ENCODE data around the gene UPK3A.

Gene UPK3A

DNA sequence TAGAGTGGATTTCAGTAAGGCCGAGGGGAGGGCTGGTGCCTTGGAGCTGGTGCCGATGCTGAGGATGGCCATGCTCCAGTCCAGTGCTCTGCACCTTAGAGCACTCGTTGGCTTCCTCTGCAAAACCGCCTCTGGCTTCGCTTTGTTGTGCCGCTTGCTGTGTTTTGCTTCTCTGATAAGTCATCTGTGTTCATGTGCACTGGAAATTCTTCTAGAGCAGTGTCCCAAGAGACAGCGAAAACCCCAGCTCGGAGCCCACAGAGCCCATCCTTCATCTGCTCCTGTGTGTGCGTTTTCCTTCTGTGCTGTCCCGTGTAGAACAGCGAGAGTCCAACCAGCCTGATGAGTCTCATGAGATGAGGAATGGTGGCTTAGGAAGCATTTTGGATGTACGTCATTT, 37.1 kb downstream of the UPK3A start:
- H3K79me2 ChIP-seq (ENCODE audit: insufficient read depth, low read length) = peaks cover 36% of the 10 kb centered on the region
- no peak for TF ChIP-seq EZH2 (IDR thresholded peaks at IDR 0.05; ENCODE audit: borderline replicate concordance, low read depth, low read length, severe bottlenecking)
- TF ChIP-seq, protein P1, sequence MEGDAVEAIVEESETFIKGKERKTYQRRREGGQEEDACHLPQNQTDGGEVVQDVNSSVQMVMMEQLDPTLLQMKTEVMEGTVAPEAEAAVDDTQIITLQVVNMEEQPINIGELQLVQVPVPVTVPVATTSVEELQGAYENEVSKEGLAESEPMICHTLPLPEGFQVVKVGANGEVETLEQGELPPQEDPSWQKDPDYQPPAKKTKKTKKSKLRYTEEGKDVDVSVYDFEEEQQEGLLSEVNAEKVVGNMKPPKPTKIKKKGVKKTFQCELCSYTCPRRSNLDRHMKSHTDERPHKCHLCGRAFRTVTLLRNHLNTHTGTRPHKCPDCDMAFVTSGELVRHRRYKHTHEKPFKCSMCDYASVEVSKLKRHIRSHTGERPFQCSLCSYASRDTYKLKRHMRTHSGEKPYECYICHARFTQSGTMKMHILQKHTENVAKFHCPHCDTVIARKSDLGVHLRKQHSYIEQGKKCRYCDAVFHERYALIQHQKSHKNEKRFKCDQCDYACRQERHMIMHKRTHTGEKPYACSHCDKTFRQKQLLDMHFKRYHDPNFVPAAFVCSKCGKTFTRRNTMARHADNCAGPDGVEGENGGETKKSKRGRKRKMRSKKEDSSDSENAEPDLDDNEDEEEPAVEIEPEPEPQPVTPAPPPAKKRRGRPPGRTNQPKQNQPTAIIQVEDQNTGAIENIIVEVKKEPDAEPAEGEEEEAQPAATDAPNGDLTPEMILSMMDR (IDR thresholded peaks at IDR 0.05; ENCODE audit: borderline replicate concordance, extremely low read depth, low read length, poor library complexity, severe bottlenecking) = no peak

DNA sequence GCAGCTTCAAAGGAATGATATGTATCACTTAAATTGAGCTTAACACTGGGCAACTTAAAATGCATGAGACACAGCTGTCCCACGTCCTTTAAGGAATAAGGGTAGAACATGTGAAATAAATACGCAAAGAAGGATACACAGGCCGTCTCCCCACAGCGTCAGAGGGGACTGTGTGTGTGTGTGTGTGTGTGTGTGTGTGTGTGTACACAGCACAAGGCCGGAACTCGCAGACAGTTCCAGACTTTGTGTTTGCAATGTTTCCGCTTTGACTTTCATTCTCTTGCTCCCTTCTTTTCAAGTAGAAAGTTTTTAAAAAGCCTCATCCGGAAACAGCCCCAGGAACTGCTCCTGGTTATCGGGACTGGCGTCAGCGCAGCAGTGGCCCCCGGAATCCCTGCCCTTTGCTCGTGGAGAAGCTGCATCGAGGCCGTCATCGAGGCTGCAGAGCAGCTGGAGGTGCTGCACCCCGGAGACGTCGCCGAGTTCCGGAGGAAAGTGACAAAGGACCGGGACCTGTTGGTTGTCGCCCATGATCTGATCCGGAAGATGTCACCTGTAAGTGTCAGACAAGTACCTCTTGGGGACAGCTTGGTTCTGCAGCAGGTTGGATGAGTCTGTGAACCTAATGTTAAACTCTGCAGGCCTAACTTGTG, 38.2 kb downstream of the UPK3A start:
- no peak for ATAC-seq (ENCODE audit: insufficient read depth, low read depth)
- no peak overlapping the region for H2AFZ ChIP-seq (ENCODE audit: low read depth, low read length)

More for the DNA sequence above, 37.1 kb downstream of the UPK3A start:
- H2AFZ ChIP-seq (ENCODE audit: low read depth, low read length) = no peak overlapping the region
- H3K36me3 ChIP-seq (ENCODE audit: insufficient read depth, low read length) = peaks cover 36% of the 10 kb centered on the region
- H4K20me1 ChIP-seq (ENCODE audit: insufficient read depth, low read length) = peaks cover 25% of the 10 kb centered on the region
- ATAC-seq (ENCODE audit: insufficient read depth, low read depth) (no peak), DNase-seq (no peak)
- no peak overlapping the region for H3K9ac ChIP-seq (ENCODE audit: low read depth, low read length)
- no peaks in the 10 kb centered on the region for H3K27me3 ChIP-seq (ENCODE audit: insufficient read depth, low read length, poor library complexity)
- no peak overlapping the region for H3K27ac ChIP-seq (ENCODE audit: low read length)
- H3K4me1 ChIP-seq (ENCODE audit: insufficient read depth, low read length) = peaks cover 24% of the 10 kb centered on the region
- no peak overlapping the region for H3K4me2 ChIP-seq (ENCODE audit: insufficient read depth, low read length)
- H3K9me3 ChIP-seq (ENCODE audit: insufficient read depth, low read length, severe bottlenecking) = no peaks in the 10 kb centered on the region
- H3K4me3 ChIP-seq (ENCODE audit: low read depth in 1 of 2, low read length in 2 of 2) = no peak overlapping the region

DNA sequence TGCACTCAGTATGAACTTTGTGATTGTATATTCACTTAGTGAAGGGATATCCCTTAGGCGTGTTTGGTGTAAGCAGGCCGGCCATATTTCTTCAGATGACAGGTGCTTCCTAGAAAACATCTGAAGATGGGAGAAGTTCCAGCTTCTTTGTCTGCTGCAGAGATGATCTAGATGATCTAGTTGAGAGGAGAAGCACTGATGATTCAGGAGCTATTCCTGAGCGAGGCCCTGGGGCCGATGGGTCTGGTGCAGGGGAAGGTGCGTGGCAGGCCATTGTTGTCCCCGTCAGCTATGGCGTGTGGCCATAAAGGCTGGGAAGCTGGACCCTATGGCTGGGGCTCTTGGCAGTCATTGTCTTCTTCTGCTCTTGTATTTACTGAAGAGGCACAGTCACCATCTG, 38.9 kb downstream of the UPK3A start:
- H2AFZ ChIP-seq (ENCODE audit: low read depth, low read length) = no peak overlapping the region
- peaks cover 25% of the 10 kb centered on the region for H3K79me2 ChIP-seq (ENCODE audit: insufficient read depth, low read length)
- DNase-seq (no peak), ATAC-seq (ENCODE audit: insufficient read depth, low read depth) (no peak)
- peaks cover 48% of the 10 kb centered on the region for H3K36me3 ChIP-seq (ENCODE audit: insufficient read depth, low read length)
- peaks cover 17% of the 10 kb centered on the region for H4K20me1 ChIP-seq (ENCODE audit: insufficient read depth, low read length)
- no peak overlapping the region for H3K4me2 ChIP-seq (ENCODE audit: insufficient read depth, low read length)
- H3K27ac ChIP-seq (ENCODE audit: low read length) = no peak overlapping the region
- no peak for TF ChIP-seq EZH2 (IDR thresholded peaks at IDR 0.05; ENCODE audit: borderline replicate concordance, low read depth, low read length, severe bottlenecking)
- TF ChIP-seq, protein P1 (IDR thresholded peaks at IDR 0.05; ENCODE audit: borderline replicate concordance, extremely low read depth, low read length, poor library complexity, severe bottlenecking) = no peak
- no peak overlapping the region for H3K4me3 ChIP-seq (ENCODE audit: low read depth in 1 of 2, low read length in 2 of 2)
- H3K27me3 ChIP-seq (ENCODE audit: insufficient read depth, low read length, poor library complexity) = no peaks in the 10 kb centered on the region
- H3K9me3 ChIP-seq (ENCODE audit: insufficient read depth, low read length, severe bottlenecking) = no peaks in the 10 kb centered on the region
- H3K9ac ChIP-seq (ENCODE audit: low read depth, low read length) = no peak overlapping the region
- H3K4me1 ChIP-seq (ENCODE audit: insufficient read depth, low read length) = peaks cover 8% of the 10 kb centered on the region

More for the DNA sequence above, 38.2 kb downstream of the UPK3A start:
- no peak for DNase-seq
- Histone ChIP-seq H3K79me2 (ENCODE audit: insufficient read depth, low read length) (peaks cover 30% of the 10 kb centered on the region), H3K9me3 (ENCODE audit: insufficient read depth, low read length, severe bottlenecking) (no peaks in the 10 kb centered on the region), H3K4me3 (ENCODE audit: low read depth in 1 of 2, low read length in 2 of 2) (no peak overlapping the region), H3K27me3 (ENCODE audit: insufficient read depth, low read length, poor library complexity) (no peaks in the 10 kb centered on the region), H3K4me1 (ENCODE audit: insufficient read depth, low read length) (peaks cover 15% of the 10 kb centered on the region), H3K36me3 (ENCODE audit: insufficient read depth, low read length) (peaks cover 43% of the 10 kb centered on the region), H4K20me1 (ENCODE audit: insufficient read depth, low read length) (peaks cover 21% of the 10 kb centered on the region), H3K9ac (ENCODE audit: low read depth, low read length) (no peak overlapping the region), H3K4me2 (ENCODE audit: insufficient read depth, low read length) (no peak overlapping the region), H3K27ac (ENCODE audit: low read length) (no peak overlapping the region)
- TF ChIP-seq EZH2 (IDR thresholded peaks at IDR 0.05; ENCODE audit: borderline replicate concordance, low read depth, low read length, severe bottlenecking) = no peak
- TF ChIP-seq, protein P1 (IDR thresholded peaks at IDR 0.05; ENCODE audit: borderline replicate concordance, extremely low read depth, low read length, poor library complexity, severe bottlenecking) = no peak

All from DND-41 (cell line).